Loucy (cell line): ENCODE results near the gene GPI.
"Not testable (repeated sequence)": the region's sequence is repeated elsewhere in the genome, so short reads cannot be mapped to it uniquely, and the experiment has no call there.

Experiments used
- CTCF ChIP-seq: fragments of 200-600 bp; sonication (generic); conservative IDR thresholded peaks from 2 replicates; pipeline ENCODE4 v1.5.1; 2014; ENCODE audit warnings: mild to moderate bottlenecking, antibody characterized with exemption, low read length
- EZH2phosphoT487 ChIP-seq: fragments of 200-600 bp; IDR thresholded peaks from 2 replicates; pipeline ENCODE4 v1.6.1; 2018; ENCODE audit warnings: antibody characterized with exemption, mild to moderate bottlenecking, moderate library complexity, borderline replicate concordance

- not testable (repeated sequence) for TF ChIP-seq EZH2phosphoT487, CTCF
These were observed 35.8 kb downstream of the GPI start for GRCh38 chr19:34400844-34401243.
